OCI-LY3 (cell line): ENCODE measurements around the gene ZNF546.

Experiments
- H2AFZ ChIP-seq: fragments of 200-600, 300-600 bp; shearing (Covaris generic); 2 replicates; pipeline ENCODE4 v1.6.0; 2014; ENCODE audit warnings: antibody characterized with exemption, low read depth, low read length
- H3K27ac ChIP-seq: fragments of 200-600, 300-600 bp; sonication (generic); 2 replicates; pipeline ENCODE4 v1.5.1; 2014; ENCODE audit warnings: mild to moderate bottlenecking, low read length, moderate library complexity, mixed read lengths
- H3K27me3 ChIP-seq: fragments of 200-600, 300-600 bp; sonication (generic); 2 replicates; pipeline ENCODE4 v1.6.1; 2014; ENCODE audit warnings: low read depth, low read length, mixed read lengths
- H3K36me3 ChIP-seq: fragments of 200-600, 300-600 bp; sonication (generic); replicated peaks from 2 replicates; pipeline ENCODE3; 2014; ENCODE audit warnings: low read depth, low read length, mixed read lengths
- H3K4me1 ChIP-seq: fragments of 300-600, 200-600 bp; sonication (generic); 2 replicates; pipeline ENCODE4 v1.6.1; 2014; ENCODE audit warnings: low read length, mixed read lengths
- H3K4me2 ChIP-seq: fragments of 200-600, 300-600 bp; sonication (generic); 2 replicates; pipeline ENCODE4 v1.6.1; 2014; ENCODE audit warnings: low read length, mixed read lengths
- H3K4me3 ChIP-seq: fragments of 300-600, 200-600 bp; sonication (generic); 2 replicates; pipeline ENCODE4 v1.5.1; 2014; ENCODE audit warnings: antibody characterized with exemption, mild to moderate bottlenecking, low read length, moderate library complexity
- H3K79me2 ChIP-seq: fragments of 300-600, 200-600 bp; shearing (Covaris generic); 2 replicates; pipeline ENCODE4 v1.6.1; 2014; ENCODE audit warnings: mild to moderate bottlenecking, low read length, mixed read lengths
- H3K9ac ChIP-seq: fragments of 300-600, 200-600 bp; shearing (Covaris generic); 2 replicates; pipeline ENCODE4 v1.6.0; 2014; ENCODE audit warnings: mild to moderate bottlenecking, low read length, moderate library complexity
- H3K9me3 ChIP-seq: fragments of 200-600, 300-600 bp; shearing (Covaris generic); 2 replicates; pipeline ENCODE4 v1.6.1; 2014; ENCODE audit warnings: low read length, mixed read lengths; ENCODE audit not compliant: insufficient read depth
- H4K20me1 ChIP-seq: fragments of 200-600, 300-600 bp; sonication (generic); 2 replicates; pipeline ENCODE4 v1.6.1; 2016; ENCODE audit warnings: low read length, mixed read lengths; ENCODE audit not compliant: insufficient read depth
- CTCF ChIP-seq: fragments of 200-600, 300-600 bp; sonication (generic); IDR thresholded peaks from 2 replicates; pipeline ENCODE4 v1.5.1; 2014; ENCODE audit warnings: antibody characterized with exemption, low read length, low read depth
- EZH2phosphoT487 ChIP-seq: fragments of 200-600 bp; shearing (Covaris generic); IDR thresholded peaks from 2 replicates; pipeline ENCODE4 v1.6.1; 2018; ENCODE audit warnings: antibody characterized with exemption, mixed run types, low read depth

Gene ZNF546

GRCh38 chr19:40059624-40060023 lies 62.8 kb downstream of the ZNF546 start:
- peaks cover 9% of the 10 kb centered on the region; the same call in 1 of the 2 replicates for H3K4me1 ChIP-seq
- no peak overlapping the region for H3K4me3 ChIP-seq
- H4K20me1 ChIP-seq: no peaks in the 10 kb centered on the region
- no peaks in the 10 kb centered on the region for H3K27me3 ChIP-seq
- H3K9me3 ChIP-seq: peaks cover 37% of the 10 kb centered on the region
- H3K9ac ChIP-seq: no peak overlapping the region
- H2AFZ ChIP-seq: no peak overlapping the region
- TF ChIP-seq CTCF: no peak
- TF ChIP-seq EZH2phosphoT487: no peak
- H3K36me3 ChIP-seq: peaks cover 5% of the 10 kb centered on the region
- no peak overlapping the region for H3K4me2 ChIP-seq
- no peak overlapping the region for H3K27ac ChIP-seq
- H3K79me2 ChIP-seq: peaks cover 11% of the 10 kb centered on the region

GRCh38 chr19:40070058-40070457 lies 73.2 kb downstream of the ZNF546 start:
- no peak for TF ChIP-seq EZH2phosphoT487
- TF ChIP-seq CTCF: no peak
- H3K9me3 ChIP-seq: peaks cover 12% of the 10 kb centered on the region; the same call in 1 of the 2 replicates
- H3K27ac ChIP-seq: no peak overlapping the region
- H3K79me2 ChIP-seq: no peaks in the 10 kb centered on the region
- peaks cover 54% of the 10 kb centered on the region for H3K36me3 ChIP-seq
- H3K27me3 ChIP-seq: no peaks in the 10 kb centered on the region
- no peaks in the 10 kb centered on the region for H4K20me1 ChIP-seq
- H3K4me2 ChIP-seq: no peak overlapping the region
- H3K9ac ChIP-seq: no peak overlapping the region
- no peak overlapping the region for H3K4me3 ChIP-seq
- H2AFZ ChIP-seq: no peak overlapping the region
- no peaks in the 10 kb centered on the region for H3K4me1 ChIP-seq
